Cardiac fibroblast (primary cell): ENCODE results near the gene CD151.

Experiments used
- DNase-seq, 2 donors: peaks; one replicate each; pipeline versions ENCODE4 v3.0.0 to v3.0.0-alpha.2; 2010; ENCODE audit warnings: low read depth in 2 of 2
- H3K4me3 ChIP-seq, 2 donors: replicated peaks in 1 of 2; 1 replicate in 1 of 2; 2 replicates in 1 of 2; pipeline ENCODE4 v1.5.1; 2011; ENCODE audit warnings: low read depth in 2 of 2, low read length in 2 of 2, mild to moderate bottlenecking in 2 of 2, moderate library complexity in 1 of 2
- TF ChIP-seq, protein P1 (sequence below): IDR thresholded peaks from one replicate; pipeline ENCODE4 v1.5.1; 2011; ENCODE audit warnings: low read depth, mild to moderate bottlenecking, low read length, inconsistent platforms

The CD151 gene

DNA sequence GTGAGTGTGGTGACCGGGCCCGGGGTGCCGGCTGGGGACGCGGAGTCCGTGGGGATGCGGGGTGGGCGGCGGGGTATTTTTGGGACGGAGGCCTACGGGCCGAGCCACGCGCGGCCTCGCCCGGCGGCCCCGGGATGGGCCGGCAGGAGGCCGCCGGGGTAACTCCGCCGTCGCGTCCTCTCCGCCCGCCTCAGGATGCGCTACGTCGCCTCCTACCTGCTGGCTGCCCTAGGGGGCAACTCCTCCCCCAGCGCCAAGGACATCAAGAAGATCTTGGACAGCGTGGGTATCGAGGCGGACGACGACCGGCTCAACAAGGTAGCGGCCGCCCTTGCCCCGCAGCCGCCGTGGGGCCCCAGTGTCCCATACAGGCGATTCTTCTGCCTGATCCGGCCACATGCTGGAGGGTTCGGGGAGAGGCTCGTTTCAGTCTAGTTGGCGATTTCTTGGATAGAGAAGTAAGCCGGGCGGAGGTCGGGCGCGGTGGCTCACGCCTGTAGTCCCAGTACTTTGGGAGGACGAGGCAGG lies 22.6 kb upstream of the CD151 start:
- DNase-seq = no peak
- peak overlapping the region; percentile 95 to 96 for H3K4me3 ChIP-seq
- TF ChIP-seq, protein P1, sequence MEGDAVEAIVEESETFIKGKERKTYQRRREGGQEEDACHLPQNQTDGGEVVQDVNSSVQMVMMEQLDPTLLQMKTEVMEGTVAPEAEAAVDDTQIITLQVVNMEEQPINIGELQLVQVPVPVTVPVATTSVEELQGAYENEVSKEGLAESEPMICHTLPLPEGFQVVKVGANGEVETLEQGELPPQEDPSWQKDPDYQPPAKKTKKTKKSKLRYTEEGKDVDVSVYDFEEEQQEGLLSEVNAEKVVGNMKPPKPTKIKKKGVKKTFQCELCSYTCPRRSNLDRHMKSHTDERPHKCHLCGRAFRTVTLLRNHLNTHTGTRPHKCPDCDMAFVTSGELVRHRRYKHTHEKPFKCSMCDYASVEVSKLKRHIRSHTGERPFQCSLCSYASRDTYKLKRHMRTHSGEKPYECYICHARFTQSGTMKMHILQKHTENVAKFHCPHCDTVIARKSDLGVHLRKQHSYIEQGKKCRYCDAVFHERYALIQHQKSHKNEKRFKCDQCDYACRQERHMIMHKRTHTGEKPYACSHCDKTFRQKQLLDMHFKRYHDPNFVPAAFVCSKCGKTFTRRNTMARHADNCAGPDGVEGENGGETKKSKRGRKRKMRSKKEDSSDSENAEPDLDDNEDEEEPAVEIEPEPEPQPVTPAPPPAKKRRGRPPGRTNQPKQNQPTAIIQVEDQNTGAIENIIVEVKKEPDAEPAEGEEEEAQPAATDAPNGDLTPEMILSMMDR = no peak

- DNase-seq = peak in 1 of 2 donors; percentile 46
- peak overlapping the region in 1 of 2 donors; percentile 96 for H3K4me3 ChIP-seq
- TF ChIP-seq, protein P1 = no peak
These were observed 21.1 kb upstream of the CD151 start for GRCh38 chr11:811446-812245.

DNA sequence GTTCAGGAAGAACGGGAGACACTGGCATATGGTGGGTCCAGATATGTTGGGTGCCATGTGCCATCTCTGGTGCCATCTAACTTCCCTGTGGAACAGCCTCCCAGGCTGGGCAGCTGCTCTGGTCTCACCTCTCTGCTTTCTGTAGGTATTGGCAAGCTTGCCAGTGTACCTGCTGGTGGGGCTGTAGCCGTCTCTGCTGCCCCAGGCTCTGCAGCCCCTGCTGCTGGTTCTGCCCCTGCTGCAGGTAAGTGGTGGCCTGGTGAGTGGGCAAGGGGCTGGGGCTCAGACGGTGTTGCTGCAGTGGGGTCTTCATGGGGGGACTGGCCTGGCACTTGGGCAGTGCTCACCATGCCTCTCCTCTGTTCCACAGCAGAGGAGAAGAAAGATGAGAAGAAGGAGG lies 20.4 kb upstream of the CD151 start:
- DNase-seq = no peak
- TF ChIP-seq, protein P1 = no peak
- no peak overlapping the region for H3K4me3 ChIP-seq

DNA sequence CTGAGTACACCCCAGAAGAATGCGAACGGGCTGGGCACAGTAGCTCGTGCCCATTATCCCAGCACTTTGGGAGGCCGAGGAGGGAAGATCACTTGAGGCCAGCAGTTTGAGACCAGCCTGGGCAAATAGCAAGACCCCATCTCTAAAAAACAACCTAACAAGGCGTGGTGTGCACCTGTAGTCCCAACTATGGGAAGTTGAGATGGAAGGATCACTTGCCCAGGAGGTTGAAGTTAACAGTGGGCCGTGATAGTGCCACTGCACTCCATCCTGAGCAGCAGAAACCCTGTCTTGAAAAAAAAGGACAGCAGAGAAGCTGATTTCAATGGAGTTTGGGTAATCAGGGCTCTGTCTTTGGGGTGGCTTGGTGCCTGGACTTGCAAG lies 19.7 kb upstream of the CD151 start:
- TF ChIP-seq, protein P1 = no peak
- H3K4me3 ChIP-seq = no peak overlapping the region
- DNase-seq = no peak

- TF ChIP-seq, protein P1 = no peak
- no peak for DNase-seq
- no peak overlapping the region for H3K4me3 ChIP-seq
These were observed 19.2 kb upstream of the CD151 start for GRCh38 chr11:813456-814096.

DNA sequence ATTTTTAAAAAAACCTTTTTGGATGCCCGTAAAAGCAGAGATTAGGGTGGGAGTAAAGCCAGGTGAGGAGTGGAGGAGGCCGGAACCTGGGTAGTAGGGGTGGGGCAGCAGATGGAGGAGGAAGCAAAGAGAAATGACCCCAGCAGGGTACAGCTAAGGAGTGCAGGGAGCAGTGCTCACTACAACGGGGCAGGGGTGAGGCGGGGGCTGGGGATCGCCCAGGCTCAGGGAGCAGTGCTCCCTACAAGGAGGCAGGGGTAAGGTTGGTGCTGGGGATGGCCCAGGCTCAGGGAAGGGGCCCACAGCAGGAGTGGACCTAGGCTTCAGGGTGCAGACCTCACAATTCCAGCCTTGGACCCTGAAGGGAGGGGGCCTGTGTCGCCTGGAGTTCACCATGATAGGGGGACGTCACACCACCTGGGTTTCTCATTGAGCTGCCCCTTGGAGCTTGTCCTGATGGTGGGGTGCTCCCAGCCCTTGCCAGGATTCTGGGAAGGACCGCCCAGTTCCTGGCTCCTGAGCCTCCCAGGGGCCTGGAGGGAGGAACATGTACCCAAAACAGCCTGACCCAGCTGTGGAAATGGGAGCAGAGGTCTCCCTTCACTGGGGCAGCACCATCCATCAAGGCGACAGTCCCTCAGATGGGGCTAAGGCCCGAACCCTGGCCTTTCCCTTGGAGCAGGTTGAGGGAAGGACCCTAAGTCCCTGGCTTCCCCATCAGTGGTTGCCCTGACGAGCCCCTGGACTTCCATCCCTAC lies 16.9 kb upstream of the CD151 start:
- DNase-seq = no peak
- H3K4me3 ChIP-seq = no peak overlapping the region
- TF ChIP-seq, protein P1 = no peak
